Measurements from ENCODE around the gene KIF21B.

Gene KIF21B

DNA sequence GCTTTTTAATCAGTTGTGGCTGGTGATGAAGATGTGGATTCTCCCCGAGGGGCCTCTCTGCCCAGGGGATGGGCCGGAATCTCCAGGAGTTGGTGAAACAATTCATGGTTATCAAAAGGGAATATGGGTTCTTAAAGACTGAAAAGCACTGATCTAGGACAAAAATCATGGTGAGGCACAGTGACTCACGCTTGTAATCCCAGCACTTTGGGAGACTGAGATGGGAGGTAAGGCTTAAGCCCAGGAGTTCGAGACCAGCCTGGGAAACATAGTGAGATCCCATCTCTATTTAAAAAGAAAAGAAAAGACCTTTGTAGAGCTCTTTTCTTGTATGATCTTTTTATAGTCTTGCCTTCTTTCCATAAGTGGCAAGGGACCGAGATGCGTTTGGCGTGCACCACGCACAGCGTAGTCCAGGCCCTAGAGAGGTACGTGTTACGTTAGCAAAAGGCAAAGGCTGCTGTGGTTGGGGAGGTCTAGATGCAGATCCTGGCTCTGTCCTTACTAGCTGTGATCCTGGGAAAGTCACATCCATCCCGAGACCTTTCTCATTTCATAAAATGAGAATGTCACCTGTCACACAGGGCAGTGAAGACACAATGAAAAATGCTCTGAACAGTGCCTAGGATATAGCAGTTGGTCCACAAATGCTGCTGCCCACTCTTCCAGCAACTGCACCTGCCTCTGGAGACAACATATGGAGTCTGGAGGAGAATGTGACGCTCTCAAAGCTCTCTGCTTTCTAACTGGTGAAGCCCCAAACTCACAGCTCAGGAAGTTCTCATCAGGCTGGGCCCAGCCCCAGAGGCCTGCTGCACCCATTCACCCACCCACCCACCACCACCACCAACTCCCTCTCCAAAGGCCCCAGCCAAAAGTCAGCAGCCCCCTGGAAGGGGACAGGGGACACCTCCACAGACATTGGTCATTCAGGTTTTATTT lies 54.8 kb downstream of the KIF21B start:
- no peak for TF ChIP-seq CTCF (conservative IDR thresholded peaks at IDR 0.05; ENCODE audit: low read depth, low read length)
- Histone ChIP-seq H3K27ac (no peak overlapping the region), H3K79me2 (ENCODE audit: insufficient read depth, low read depth) (no peaks in the 10 kb centered on the region), H3K4me1 (ENCODE audit: low read depth, poor library complexity, severe bottlenecking) (peaks cover 20% of the 10 kb centered on the region), H2AFZ (ENCODE audit: low read depth) (no peak overlapping the region), H4K20me1 (ENCODE audit: insufficient read depth) (no peaks in the 10 kb centered on the region), H3K27me3 (ENCODE audit: insufficient read depth, low read depth) (no peaks in the 10 kb centered on the region), H3K4me3 (IDR thresholded peaks at IDR 0.05; ENCODE audit: insufficient read depth, low read depth, low read length) (no peak overlapping the region), H3K4me2 (no peak overlapping the region), H3K9ac (no peak overlapping the region), H3K36me3 (ENCODE audit: insufficient read depth) (no peaks in the 10 kb centered on the region)

DNA sequence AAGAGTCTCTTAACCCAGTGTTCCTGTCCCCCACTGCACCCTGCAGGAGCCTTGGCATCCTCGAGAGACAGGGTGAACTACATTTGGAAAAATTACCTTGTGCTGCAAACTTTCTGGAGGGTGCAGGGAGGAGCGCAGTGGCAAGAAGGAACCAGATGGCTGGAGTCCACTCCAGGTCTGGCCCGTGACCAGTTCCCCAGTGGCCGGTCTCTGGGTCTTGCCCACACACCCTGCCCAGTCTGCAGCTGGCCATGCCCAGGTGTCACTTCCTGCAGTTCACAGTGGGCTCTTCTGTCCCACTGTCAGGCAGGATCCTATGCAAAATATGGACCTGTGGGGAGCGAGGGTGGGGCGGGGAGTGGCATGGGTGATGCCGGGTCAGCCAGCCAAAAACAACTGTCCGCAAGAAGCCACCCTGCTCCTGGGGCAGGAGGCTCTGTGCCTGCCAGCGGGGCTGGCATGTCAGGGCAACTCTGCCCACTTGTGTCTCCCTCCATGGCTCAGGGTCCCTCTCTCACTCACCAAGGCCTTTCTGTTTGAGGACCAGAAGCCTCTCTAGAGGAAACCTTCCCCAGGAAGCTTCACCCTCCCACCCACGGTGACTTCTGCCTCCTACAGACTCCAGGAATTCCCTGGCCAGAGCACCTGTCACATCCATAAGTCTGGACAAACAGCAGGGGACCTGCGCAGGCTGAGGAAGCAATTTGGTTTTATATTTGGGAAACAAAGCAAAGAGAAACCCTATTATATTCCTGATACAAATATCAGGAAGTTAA lies 55.6 kb downstream of the KIF21B start:
- H3K27ac ChIP-seq = no peak overlapping the region
- TF ChIP-seq CTCF (conservative IDR thresholded peaks at IDR 0.05; ENCODE audit: low read depth, low read length) = no peak
- no peaks in the 10 kb centered on the region for H4K20me1 ChIP-seq (ENCODE audit: insufficient read depth)
- no peak overlapping the region for H2AFZ ChIP-seq (ENCODE audit: low read depth)
- H3K4me2 ChIP-seq = no peak overlapping the region
- H3K27me3 ChIP-seq (ENCODE audit: insufficient read depth, low read depth) = no peaks in the 10 kb centered on the region
- H3K4me1 ChIP-seq (ENCODE audit: low read depth, poor library complexity, severe bottlenecking) = peaks cover 20% of the 10 kb centered on the region
- no peak overlapping the region for H3K4me3 ChIP-seq (IDR thresholded peaks at IDR 0.05; ENCODE audit: insufficient read depth, low read depth, low read length)
- no peak overlapping the region for H3K9ac ChIP-seq
- no peaks in the 10 kb centered on the region for H3K36me3 ChIP-seq (ENCODE audit: insufficient read depth)
- no peaks in the 10 kb centered on the region for H3K79me2 ChIP-seq (ENCODE audit: insufficient read depth, low read depth)

DNA sequence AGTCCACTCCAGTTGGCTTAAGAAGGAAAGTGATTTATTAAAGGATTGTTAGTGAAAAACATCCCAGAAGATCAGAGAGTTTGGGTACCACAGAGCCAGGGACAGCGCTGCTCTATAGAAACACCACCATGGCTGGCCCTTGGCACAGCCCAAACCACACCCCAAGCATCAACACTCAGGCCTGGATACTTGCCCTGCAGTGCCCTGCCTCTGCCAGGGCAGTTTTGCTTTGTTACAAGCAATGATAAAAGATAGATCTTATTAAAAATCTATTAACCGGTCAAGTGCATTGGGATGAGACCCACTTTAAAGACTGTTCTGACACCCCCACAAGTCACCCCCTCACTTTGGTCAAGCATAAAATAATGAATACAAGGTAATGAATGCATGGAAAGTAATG lies 56.6 kb downstream of the KIF21B start:
- no peak overlapping the region for H2AFZ ChIP-seq (ENCODE audit: low read depth)

More for the DNA sequence above, 56.6 kb downstream of the KIF21B start:
- Histone ChIP-seq H3K9ac (no peak overlapping the region), H3K79me2 (ENCODE audit: insufficient read depth, low read depth) (no peaks in the 10 kb centered on the region), H3K4me3 (IDR thresholded peaks at IDR 0.05; ENCODE audit: insufficient read depth, low read depth, low read length) (no peak overlapping the region), H3K27me3 (ENCODE audit: insufficient read depth, low read depth) (no peaks in the 10 kb centered on the region), H3K4me1 (ENCODE audit: low read depth, poor library complexity, severe bottlenecking) (peaks cover 20% of the 10 kb centered on the region), H3K4me2 (no peak overlapping the region), H4K20me1 (ENCODE audit: insufficient read depth) (no peaks in the 10 kb centered on the region), H3K36me3 (ENCODE audit: insufficient read depth) (no peaks in the 10 kb centered on the region), H3K27ac (no peak overlapping the region)
- TF ChIP-seq CTCF (conservative IDR thresholded peaks at IDR 0.05; ENCODE audit: low read depth, low read length) = no peak
